ENCODE data around the gene DNHD1.
A peak's percentile ranks its signal among the peaks of the same experiment; 100 is the strongest.

DNHD1 gene

DNA sequence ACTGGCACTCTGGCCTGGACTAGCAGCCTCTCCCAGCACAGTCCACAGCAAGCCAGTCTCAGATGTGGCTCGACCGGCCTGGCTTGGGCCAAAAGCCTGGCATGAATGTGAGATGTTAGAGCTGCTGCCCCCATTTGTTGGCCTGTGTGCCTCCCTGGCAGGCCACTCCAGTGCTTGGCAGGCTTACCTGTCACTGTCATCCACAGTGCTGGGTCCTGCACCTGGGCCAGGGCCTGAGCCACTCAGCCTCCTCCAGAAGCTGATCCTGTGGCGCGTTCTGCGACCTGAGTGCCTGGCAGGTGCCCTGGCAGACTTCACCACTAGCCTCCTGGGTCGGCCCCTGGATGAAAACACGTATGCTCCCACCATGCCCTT is 70.3 kb downstream of the DNHD1 start:
- DNase-seq, result peak; percentile 26

DNA sequence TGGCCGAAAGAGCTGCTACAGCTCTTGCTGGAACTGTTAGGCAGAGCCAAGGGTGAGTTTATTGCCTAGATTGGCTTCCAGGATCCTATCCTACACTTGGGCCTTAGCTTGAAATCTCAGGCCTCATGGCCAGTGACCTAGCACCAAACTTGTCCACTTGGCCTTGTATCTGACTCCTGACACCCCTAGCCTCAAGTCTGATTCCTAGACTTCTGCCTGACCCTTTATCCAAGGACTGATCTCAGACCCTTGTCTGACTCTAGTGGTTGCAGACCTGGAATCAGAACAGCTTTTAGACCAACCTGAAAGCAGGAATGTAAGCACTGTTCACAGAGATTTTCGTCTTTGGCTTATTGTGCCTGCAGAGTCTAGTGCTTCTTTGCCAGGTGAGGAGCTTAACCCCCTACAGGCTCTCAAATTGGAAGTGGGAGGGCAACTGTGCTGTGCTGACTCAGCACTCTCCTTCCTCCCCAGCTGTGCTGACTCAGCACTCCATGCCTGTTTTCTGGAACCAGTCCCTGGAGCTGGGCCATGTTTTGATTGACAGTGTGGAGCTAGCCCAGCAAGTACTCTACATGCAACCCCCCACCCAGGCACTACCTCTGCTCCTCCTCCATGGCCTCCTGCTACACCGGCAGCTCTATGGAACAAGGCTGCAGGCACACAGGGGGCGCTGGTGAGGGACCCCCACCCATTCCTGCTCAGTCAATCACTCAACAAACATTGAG is 71.3 kb downstream of the DNHD1 start:
- peak; percentile 77 for DNase-seq

DNA sequence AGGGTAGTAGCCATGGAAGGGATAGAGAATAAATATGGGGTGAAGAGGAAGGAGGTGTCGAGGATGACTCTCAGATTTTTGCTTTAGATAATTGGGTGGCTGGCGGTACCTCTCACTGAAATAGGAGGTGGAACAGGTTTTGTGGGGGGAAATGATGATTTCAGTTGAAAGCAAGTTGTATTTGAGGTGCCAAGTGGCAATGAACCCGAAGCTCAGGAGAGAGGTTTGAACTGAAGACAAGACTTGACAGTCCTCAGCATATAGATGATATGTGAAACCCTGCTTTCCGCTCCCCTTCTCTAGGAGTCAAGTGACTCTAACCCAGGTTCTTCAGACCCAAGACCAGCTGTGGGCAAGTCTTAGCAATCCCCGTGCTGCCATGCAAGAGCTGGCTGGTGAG is 72.6 kb downstream of the DNHD1 start:
- DNase-seq, result no peak

DNA sequence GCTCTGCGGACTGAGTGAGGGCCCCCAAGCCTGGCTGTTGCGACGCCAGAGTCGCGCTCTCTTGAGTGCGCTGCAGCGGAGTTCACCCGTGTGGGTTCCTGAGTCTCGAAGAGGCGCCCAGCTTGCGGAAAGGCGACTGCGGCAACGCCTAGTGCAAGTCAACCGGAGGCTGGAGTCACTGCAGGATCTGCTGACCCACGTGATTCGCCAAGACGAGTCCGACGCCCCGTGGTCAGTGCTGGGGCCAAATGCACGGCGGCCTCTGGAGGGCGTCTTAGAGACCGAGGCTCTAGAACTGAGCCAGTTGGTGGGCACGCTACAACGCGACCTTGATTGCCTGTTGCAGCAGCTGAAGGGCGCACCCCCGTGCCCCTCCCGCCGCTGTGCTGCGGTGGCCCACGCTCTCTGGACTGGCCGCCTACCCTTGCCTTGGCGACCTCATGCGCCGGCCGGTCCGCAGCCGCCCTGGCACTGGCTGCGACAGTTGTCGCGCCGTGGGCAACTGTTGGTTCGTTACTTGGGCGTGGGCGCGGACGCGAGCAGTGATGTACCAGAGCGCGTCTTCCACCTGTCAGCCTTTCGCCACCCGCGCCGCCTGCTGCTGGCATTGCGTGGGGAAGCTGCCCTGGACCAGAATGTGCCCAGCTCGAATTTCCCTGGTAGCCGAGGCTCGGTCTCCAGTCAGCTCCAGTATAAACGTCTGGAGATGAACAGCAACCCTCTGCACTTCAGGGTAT is 73.8 kb downstream of the DNHD1 start:
- DNase-seq, result no peak

DNA sequence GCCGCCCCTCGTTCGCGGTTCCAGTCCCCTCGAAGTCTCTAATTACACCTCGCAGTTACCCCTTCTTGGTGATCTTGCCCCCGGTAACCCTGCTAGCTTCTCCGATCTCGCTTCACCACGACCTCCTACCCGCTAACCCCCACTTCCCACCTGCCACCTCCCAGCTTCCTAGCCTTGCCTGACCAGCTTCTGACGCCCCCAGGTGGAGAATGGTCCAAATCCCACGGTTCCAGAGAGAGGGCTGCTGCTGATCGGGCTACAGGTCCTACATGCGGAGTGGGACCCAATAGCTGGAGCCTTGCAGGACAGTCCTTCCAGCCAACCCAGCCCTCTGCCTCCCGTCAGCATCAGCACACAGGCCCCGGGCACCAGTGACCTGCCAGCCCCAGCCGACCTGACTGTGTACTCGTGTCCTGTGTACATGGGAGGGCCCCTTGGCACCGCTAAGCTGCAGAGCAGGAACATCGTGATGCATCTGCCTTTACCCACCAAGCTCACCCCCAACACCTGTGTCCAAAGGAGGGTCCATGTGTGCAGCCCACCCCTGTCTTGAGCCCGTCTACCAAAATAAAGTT is 74.4 kb downstream of the DNHD1 start:
- DNase-seq, result no peak

DNA sequence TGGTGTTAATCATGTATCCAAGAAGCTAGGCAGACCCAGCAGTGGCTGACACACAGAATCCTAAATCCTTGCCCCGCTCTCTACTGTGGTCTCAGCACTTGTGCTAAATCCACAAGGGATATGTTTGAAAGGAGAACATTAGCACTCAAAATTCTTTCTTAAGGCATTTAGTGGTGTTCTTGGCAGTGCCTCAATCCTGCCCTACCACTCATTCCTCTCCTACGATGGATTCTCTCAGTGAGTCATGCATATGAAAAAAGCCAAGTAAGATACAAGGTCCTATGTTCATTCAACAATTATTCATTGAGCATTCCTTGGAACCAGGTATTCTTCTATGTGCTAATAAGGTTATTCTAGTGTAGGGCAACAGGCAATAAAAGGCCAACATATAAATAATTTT is 75.1 kb downstream of the DNHD1 start:
- DNase-seq, result no peak

DNA sequence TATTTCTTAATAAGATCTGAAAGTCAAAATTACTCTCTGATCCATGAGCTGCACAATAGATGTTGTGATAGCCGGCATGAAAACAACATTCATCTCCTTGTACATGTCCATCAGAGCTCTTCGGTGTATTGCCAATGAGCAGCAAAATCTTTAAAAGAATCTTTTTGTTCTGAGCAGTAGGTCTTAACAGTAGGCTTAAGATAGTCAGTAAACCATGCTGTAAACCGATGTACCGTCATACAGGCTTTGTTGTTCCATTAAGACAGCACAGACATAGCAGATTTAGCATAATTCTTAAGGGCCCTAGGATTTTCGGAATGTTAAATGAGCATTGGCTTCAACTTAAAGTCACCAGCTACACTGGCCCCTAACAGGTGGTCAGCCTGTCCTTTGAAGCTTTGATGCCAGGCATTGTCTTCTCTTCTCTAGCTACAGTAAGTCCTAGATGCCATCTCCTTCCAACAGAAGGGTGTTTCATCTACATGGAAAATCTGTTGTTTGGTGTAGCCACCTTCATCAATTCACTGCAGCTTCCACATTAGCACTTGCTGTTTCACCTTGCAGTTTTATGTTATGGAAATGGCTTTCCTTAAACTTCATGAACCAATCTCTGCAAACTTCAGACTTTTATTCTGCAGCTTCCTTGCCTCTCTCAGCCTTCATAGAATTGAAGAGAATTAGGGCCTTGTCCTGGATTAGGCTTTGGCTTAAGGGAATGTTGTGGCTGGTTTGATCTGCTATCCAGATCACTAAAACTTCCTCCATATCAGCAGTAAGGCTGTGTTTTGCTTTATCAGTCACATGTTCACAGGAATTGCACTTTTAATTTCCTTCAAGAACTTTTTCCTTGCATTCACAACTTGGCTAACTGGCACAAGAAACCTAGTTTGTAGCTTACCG is 78.0 kb downstream of the DNHD1 start:
- no peak for DNase-seq

DNA sequence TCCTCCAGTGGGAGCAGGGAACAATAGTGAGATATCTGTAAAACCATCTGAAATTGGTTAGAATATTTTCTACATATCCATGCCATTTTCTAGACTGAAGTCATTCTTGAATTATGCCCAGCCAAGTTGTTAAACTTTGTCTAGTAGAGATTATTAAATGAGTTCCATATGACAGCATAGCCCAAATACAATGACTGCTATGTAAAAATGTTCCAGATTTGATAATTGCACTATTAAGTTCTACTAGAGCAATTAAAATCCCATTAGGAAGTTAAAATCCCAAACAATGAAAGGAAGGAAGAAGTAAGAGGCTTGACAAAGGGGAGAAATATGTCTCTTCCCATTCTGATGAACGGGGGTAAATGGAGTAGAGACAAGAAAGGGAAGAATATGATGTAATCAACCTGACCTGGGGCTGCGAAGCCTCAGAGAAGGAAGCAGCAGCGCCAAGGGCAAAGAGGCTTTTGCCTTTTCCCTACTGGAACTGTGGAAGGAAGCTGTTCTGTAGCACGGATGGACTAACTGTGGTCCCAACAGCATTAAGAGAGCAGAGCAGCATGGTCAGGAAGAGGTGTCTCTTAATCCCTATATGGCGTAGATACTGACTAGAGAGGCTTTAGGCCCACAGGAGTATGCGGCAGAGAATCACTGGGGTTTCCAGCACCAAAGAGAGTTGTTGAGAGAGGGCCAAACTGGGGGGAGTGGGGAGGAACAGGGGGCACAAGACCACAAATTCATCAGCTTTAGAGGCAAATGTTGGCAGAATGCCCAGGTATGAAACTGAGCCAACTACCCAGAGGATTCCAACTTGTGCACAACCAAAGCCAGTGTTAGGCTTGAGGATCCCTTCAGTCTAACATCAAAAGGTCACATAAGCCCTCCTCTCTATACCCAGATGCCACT is 79.6 kb downstream of the DNHD1 start:
- DNase-seq, result peak; percentile 5

DNA sequence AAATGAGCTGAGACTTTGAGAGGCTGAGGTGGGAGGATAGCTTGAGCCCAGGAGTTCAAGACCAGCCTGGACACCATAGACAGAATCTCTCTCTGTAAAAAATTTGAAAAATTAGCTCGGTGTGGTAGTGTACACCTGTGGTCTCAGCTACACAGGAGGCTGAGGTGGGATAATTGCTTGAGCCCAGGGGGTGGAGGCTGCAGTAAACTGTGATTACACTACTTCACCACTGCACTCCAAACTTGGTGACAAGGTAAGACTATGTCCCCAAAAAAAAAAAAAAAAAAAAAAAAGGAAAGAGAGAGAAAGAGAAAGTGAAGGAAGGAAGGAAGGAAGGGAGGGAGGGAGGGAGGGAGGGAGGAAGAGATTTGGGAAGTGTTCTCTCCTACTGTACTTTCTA is 81.1 kb downstream of the DNHD1 start:
- DNase-seq, result no peak

DNA sequence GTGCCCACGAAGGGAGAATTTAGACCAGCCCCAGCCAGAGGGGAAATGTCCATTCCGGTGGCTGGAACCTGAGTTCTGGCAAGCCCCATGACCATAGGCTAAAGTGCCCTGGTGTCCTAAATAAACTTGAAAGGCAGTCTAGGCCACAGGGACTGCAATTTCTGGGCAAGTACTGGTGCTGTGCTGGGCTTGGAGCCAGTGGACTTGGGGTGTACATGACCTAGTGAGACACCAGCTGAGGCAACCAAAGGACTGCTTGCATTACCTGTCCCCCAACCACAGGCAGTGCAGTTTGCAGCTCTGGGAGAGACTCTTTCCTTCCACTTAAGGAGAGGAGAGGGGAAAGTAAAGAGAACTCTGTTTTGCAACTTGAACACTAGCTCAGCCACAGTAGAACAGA is 82.6 kb downstream of the DNHD1 start:
- no peak for DNase-seq

DNA sequence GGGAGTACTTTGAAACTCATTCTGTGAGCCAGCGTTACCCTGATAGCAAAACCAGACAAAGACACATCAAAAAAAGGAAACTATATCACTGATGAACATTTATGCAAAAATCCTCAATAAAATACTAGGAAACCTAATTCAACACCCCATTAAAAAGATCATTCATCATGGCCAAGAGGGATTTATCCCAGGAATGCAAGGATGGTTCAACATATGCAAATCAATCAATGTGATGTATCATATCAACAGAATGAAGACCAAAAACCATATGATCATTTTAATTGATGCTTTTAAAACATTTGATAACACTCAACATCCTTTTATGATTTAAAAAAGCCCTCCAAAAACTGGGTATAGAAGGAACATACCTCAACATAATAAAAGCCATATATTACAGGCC is 86.5 kb downstream of the DNHD1 start:
- DNase-seq, result no peak

DNA sequence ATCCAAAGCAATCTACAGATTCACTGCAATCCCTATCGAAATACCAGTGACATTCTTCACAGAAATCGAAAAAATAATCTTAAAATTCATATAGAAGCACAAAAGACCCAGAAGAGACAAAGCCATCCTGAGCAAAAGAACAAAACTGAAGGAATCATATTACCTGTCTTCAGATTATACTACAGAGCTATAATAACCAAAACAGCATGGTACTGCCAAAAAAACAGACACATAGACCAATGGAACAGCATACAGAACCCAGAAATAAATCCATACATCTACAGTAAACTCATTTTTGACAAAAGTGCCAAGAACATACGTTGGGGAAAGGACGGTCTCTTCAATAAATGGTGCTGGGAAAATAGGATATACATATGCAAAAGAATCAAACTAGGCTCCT is 87.4 kb downstream of the DNHD1 start:
- no peak for DNase-seq

DNA sequence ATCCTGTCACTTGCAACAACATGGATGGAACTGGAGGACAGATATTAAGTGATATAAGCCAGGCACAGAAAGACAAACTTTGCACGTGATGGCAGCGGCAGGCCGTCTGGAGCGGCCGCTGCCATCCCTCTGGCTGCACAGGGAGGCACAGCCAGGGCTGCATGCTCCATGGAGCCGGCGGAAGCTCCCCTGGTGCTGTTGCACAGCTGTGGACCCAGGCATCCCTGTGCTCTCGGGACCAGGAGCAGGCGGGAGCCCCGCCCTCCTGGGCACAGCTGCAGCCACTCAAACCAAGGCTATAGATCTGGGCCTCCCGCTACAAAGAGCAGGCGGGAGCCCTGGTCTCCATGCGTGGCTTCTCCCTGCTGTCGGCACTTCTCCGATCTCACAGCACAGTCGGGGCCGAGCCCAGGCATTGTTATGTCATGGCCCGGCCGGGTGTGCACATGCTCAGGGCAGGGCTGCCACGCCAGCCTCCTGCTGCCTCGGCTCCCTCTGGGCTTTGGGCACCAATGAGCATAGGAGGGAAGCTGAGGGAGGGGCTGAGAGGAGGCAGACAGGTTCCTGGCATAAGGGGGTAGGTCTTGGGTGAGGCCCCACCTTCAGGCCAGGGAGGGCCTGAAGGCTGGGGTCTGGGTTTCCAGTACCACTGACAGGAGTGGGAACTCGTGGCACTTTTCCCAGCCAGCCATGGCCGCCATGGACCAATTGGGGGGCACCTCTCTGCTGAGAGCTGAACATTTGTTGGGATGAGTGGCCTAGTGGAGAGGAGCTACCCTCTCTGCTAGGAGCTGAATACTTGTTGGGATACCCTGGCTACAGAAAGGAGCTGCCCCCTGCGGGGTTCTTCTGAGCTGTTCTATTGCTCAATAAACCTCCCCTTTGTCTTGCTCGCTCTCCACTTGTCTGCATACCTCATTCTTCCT is 89.6 kb downstream of the DNHD1 start:
- peak; percentile 41 for DNase-seq

DNA sequence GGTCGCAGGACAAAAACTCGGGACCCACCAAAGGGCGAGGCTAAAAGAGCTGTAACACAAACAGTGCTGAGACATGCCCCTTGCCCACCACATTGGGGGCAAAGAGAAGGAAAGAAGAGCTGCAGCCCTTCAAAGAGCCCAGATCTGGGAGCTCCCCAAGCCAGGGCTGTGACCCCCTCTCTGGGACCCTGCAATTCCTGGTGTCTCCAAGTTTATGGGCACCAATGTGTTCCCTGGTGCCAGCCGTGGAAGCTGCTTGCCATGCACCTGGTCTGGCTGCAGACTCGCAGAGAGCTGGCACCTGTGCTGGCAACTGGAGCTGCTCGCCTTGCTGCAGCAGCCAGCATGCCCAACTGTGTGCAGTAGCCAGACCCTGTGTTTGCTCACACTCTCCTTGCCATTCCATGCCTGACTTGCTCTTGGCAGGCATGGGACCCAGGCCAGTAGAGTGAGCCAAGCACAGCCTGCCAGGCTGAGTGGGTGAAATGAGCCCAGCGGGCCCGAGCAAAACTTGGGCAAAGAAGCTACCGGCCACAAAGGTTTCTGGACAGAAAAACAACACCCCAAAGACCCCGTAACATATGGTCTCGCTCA is 90.4 kb downstream of the DNHD1 start:
- DNase-seq, result peak; percentile 92

DNA sequence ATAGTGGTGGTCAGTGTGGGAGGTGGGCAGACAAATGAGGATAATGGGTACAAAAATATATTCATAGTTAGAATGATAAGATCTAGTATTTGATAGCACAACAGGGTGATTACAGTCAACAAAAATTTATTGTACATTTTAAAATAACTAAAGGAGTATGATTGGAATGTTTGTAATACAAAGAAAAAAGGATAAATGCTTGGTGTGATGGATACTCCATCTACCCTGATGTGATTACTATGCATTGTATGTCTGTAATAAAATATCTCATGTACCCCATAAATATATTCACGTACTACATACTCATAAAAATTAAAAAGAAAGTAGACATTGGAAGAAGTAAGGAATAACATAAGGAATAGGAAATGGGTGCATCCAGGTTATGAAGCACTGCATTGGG is 90.9 kb downstream of the DNHD1 start:
- no peak for DNase-seq

DNA sequence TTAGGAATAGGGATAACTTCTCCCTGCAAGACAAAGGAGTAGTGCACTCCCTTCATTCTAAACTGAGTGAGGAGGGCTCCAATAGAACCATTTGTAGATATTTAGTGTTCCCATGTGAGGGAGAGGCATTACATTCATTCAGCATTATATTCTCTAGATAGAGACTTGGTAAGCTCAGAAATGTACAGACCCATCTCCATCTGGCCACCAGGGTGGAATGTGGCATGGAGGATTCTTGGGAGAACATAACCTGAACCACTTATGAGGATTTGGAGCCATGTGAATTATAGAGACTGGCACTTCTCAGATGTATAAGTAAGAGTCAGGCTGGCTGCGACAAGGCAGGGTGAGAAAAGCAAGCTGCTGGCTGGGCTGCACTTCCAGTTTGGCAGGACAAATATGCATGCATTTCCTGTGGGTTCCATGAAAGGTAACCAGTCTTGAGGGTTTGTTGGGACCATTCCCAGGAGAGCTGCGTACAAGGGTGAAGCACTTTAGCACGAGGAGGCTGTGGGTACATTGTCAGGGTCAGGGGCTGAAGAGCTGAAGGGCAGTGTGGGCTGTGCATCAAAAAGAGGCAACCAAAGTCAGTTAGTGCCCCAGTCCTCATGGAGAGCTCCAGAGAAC is 97.2 kb downstream of the DNHD1 start:
- DNase-seq, result no peak

DNA sequence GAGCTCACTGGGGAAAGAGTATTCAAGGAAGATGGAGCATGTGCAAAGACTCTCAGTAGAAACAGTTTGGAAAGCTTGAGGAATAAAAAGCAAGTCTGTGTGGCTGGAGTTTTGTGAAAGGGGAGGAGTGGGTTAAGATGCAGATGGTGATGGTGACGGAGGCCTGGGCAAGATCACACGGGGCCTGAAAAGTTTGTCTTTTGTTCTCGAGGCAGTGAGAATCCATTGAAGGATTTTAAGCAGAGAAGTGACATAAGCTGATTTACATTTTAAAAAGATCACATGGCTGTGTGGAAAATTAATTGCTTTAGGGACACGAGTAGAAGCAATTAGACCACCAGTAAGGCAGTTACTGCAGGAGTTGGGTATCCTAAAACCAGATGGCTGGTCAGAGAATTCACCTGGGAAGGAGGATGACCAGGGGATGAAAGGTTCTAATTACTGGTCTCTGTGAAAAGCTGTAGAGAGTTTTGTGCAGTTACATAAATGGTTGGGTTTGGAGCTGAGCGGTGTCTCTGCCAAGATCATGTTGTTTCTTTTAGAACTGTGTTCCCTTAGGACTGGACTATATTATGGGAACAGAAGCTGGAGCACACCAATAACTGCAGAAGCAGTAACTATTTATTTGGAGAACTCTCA is 99.3 kb downstream of the DNHD1 start:
- no peak for DNase-seq

DNA sequence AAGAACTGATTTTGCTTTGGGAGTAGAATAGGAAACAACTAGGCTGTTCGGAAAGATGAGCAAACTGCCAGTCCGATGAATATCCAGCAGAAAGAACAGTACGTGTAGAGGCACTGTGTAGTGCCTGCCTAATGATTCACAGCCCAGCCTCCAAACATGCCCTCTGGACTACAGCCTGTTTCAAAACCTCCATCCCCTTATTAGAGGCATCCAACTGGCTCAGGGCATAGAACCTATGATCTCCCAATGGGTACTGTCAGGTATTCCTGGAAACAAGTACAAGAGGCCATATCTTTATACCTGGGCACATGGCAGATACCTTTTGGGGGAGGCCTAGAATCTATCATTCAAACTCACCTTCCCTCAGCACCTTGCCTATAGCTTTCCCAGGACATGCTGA is 101.5 kb downstream of the DNHD1 start:
- DNase-seq, result no peak

DNA sequence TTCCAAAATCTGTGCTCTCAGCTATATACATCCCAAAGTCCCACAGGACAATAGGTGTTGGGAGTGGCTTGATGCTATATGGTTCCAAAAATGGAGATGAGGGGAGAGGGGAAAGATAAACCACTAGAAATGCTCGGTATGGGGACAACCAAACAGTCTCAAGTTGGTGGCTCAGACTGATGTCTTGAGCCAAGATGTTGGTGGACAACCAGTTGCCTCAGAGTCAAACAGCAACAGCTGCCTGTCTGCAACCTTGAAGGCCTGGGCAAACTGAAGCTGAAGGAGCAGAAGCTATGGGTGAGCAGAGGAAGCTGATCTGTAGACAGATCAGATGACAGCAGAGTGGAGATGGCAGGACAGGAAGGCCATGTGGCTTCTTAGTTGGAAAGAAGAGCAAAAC is 102.4 kb downstream of the DNHD1 start:
- no peak for DNase-seq

Measured in NCI-H2029 (cell line).